H1 (cell line): ENCODE measurements around the gene TXNRD2. TPM values are rescaled to one million over a fixed set of nuclear protein-coding genes. Genes with fewer than 3 reads are reported as not detected.
A peak's percentile ranks its signal among the peaks of the same experiment; 100 is the strongest.

Source experiments
- CTCF ChIA-PET: fragments of 300-600 bp; sonication (Branson Sonifier 250); formaldehyde crosslinking; loops from one replicate; lab custom pipeline; 2021; ENCODE audit not compliant: partially characterized antibody; lab: Charles Lee
- POLR2A ChIA-PET: fragments of 300-600 bp; sonication (Branson Sonifier 250); formaldehyde crosslinking; loops from one replicate; lab custom pipeline; 2021; ENCODE audit warnings: inconsistent platforms; ENCODE audit not compliant: partially characterized antibody; lab: Charles Lee
- DNase-seq, 2 experiments: peaks; one replicate each; pipeline versions ENCODE4 v3.0.0 to v3.0.0-alpha.2; 2010 to 2022; ENCODE audit warnings: low spot score in 2 of 2, low read depth in 1 of 2, mixed read lengths in 1 of 2
- FAIRE-seq: peaks from 2 replicates; lab custom pipeline; 2011; peaks lifted over from hg19 to GRCh38; lab: Jason Lieb, UNC
- H2AFZ ChIP-seq: 2 replicates; pipeline ENCODE4 v1.8.1; 2012; ENCODE audit warnings: low read length, inconsistent platforms
- H2AK5ac ChIP-seq: 2 replicates; pipeline ENCODE4 v1.6.1; 2013; ENCODE audit warnings: low read depth, low read length
- H2BK120ac ChIP-seq: replicated peaks from 2 replicates; pipeline ENCODE3; 2013; ENCODE audit warnings: low read depth, low read length, inconsistent platforms
- H2BK12ac ChIP-seq: 2 replicates; pipeline ENCODE4 v1.6.1; 2013; ENCODE audit warnings: low read depth, low read length
- H2BK15ac ChIP-seq: 2 replicates; pipeline ENCODE4 v1.6.1; 2013; ENCODE audit warnings: low read length
- H2BK20ac ChIP-seq: 2 replicates; pipeline ENCODE4 v1.6.1; 2013; ENCODE audit warnings: low read length
- H2BK5ac ChIP-seq: 2 replicates; pipeline ENCODE4 v1.6.1; 2013; ENCODE audit warnings: low read depth, low read length
- H3K14ac ChIP-seq: 2 replicates; pipeline ENCODE4 v1.6.1; 2013; ENCODE audit warnings: inconsistent platforms; ENCODE audit not compliant: insufficient read length
- H3K18ac ChIP-seq: 2 replicates; pipeline ENCODE4 v1.6.1; 2013; ENCODE audit warnings: low read length; ENCODE audit errors: extremely low read depth
- H3K23ac ChIP-seq: 2 replicates; pipeline ENCODE4 v1.6.1; 2013; ENCODE audit warnings: inconsistent platforms; ENCODE audit not compliant: insufficient read length
- H3K23me2 ChIP-seq: 2 replicates; pipeline ENCODE4 v1.6.1; 2013; ENCODE audit warnings: low read depth, low read length
- H3K27ac ChIP-seq: 2 replicates; pipeline ENCODE4 v1.6.1; 2011; ENCODE audit warnings: low read depth, low read length, inconsistent platforms
- H3K27me3 ChIP-seq, 4 experiments: replicated peaks in 1 of 4; 1 replicate in 1 of 4; 2 replicates in 3 of 4; pipeline versions ENCODE4 v1.6.1 to v1.8.1; 2011 to 2013; ENCODE audit warnings: low read length in 3 of 4, mild to moderate bottlenecking in 3 of 4, inconsistent platforms in 2 of 4, mixed read lengths in 2 of 4, moderate library complexity in 1 of 4; ENCODE audit not compliant: control insufficient read depth in 3 of 4, insufficient read depth in 3 of 4; ENCODE audit errors: extremely low read depth in 1 of 4
- H3K36me3 ChIP-seq, 4 experiments: 2 replicates each; pipeline versions ENCODE4 v1.6.1 to v1.8.1; 2011 to 2013; ENCODE audit warnings: mild to moderate bottlenecking in 4 of 4, low read length in 3 of 4, moderate library complexity in 2 of 4, control low read depth in 1 of 4, inconsistent platforms in 1 of 4; ENCODE audit not compliant: insufficient read depth in 4 of 4, control insufficient read depth in 2 of 4
- H3K4ac ChIP-seq: replicated peaks from 2 replicates; pipeline ENCODE3; 2013; ENCODE audit warnings: low read length, low read depth, mixed read lengths, inconsistent platforms; ENCODE audit not compliant: insufficient read length
- H3K4me1 ChIP-seq, 4 experiments: replicated peaks in 1 of 4; 1 replicate in 1 of 4; 2 replicates in 3 of 4; pipeline versions ENCODE4 v1.6.1 to v1.8.1; 2011 to 2013; ENCODE audit warnings: low read length in 3 of 4, inconsistent platforms in 2 of 4, mixed read lengths in 1 of 4; ENCODE audit not compliant: insufficient read depth in 4 of 4, control insufficient read depth in 3 of 4
- H3K4me2 ChIP-seq, 2 experiments: 2 replicates each; pipeline versions ENCODE4 v1.6.1 to v1.8.1; 2011 to 2013; ENCODE audit warnings: low read depth in 2 of 2, low read length in 2 of 2, control low read depth in 1 of 2, inconsistent platforms in 1 of 2, mild to moderate bottlenecking in 1 of 2; ENCODE audit not compliant: insufficient read depth in 1 of 2
- H3K4me3 ChIP-seq, 4 experiments: fragments of 200-600, 300-600 bp in 1 of 4; sonication (generic), shearing (Covaris generic), sonication (Bioruptor Twin) in 1 of 4; 2 replicates each; pipeline versions ENCODE4 v1.5.1 to v1.8.1; 2011 to 2016; ENCODE audit warnings: low read length in 4 of 4, low read depth in 3 of 4, control low read depth in 2 of 4, inconsistent platforms in 2 of 4, mild to moderate bottlenecking in 2 of 4, mixed read lengths in 1 of 4, moderate library complexity in 1 of 4; ENCODE audit not compliant: insufficient read depth in 2 of 4; ENCODE audit errors: extremely low read depth in 1 of 4
- H3K56ac ChIP-seq: replicated peaks from 2 replicates; pipeline ENCODE3; 2013; ENCODE audit warnings: low read depth, mild to moderate bottlenecking, mixed read lengths, low read length, inconsistent platforms; ENCODE audit not compliant: insufficient read length
- H3K79me1 ChIP-seq: 2 replicates; pipeline ENCODE4 v1.6.1; 2013; ENCODE audit warnings: low read depth, low read length, control low read depth
- H3K79me2 ChIP-seq, 2 experiments: 2 replicates each; pipeline versions ENCODE4 v1.6.1 to v1.8.1; 2012 to 2013; ENCODE audit warnings: low read length in 2 of 2, mild to moderate bottlenecking in 2 of 2, inconsistent platforms in 1 of 2; ENCODE audit not compliant: insufficient read depth in 2 of 2, control insufficient read depth in 1 of 2
- H3K9ac ChIP-seq, 4 experiments: replicated peaks in 1 of 4; 1 replicate in 1 of 4; 2 replicates in 3 of 4; pipeline versions ENCODE4 v1.6.1 to v1.8.1; 2011 to 2013; ENCODE audit warnings: low read depth in 3 of 4, low read length in 3 of 4, control low read depth in 2 of 4, mild to moderate bottlenecking in 2 of 4, moderate library complexity in 2 of 4, inconsistent platforms in 1 of 4; ENCODE audit errors: extremely low read depth in 1 of 4
- H3K9me3 ChIP-seq, 2 experiments: 2 replicates each; pipeline versions ENCODE4 v1.6.1 to v1.8.1; 2012 to 2013; ENCODE audit warnings: mild to moderate bottlenecking in 2 of 2, moderate library complexity in 2 of 2, control low read depth in 1 of 2, inconsistent platforms in 1 of 2, low read depth in 1 of 2, low read length in 1 of 2, mixed read lengths in 1 of 2; ENCODE audit not compliant: insufficient read depth in 2 of 2
- H4K20me1 ChIP-seq, 2 experiments: replicated peaks in 1 of 2; 2 replicates each; pipeline versions ENCODE3 to v1.8.1; 2011 to 2013; ENCODE audit warnings: inconsistent platforms in 2 of 2, low read length in 2 of 2, mild to moderate bottlenecking in 1 of 2; ENCODE audit not compliant: insufficient read depth in 2 of 2, control insufficient read depth in 1 of 2
- H4K5ac ChIP-seq: 2 replicates; pipeline ENCODE4 v1.6.1; 2013; ENCODE audit warnings: low read length, low read depth, mixed read lengths, inconsistent platforms; ENCODE audit not compliant: insufficient read length
- H4K8ac ChIP-seq: 2 replicates; pipeline ENCODE4 v1.8.0; 2013; ENCODE audit warnings: mild to moderate bottlenecking, moderate library complexity, low read length, inconsistent platforms; ENCODE audit not compliant: insufficient read depth; ENCODE audit errors: extremely low read depth
- H4K91ac ChIP-seq: replicated peaks from 2 replicates; pipeline ENCODE3; 2013; ENCODE audit warnings: low read length, mixed read lengths, inconsistent platforms; ENCODE audit not compliant: insufficient read length
- ASH2L ChIP-seq: fragments of 200-600, 300-600 bp; sonication (generic); IDR thresholded peaks from one replicate; pipeline ENCODE4 v1.7.1; 2017; ENCODE audit warnings: low read length
- BACH1 ChIP-seq: IDR thresholded peaks from 2 replicates; pipeline ENCODE4 v1.6.1; 2012; ENCODE audit warnings: low read length, improper control_type of control experiment
- CREB1 ChIP-seq: IDR thresholded peaks from 2 replicates; pipeline ENCODE4 v1.6.1; 2012; ENCODE audit warnings: inconsistent platforms
- EP300 ChIP-seq, 2 experiments: IDR thresholded peaks; 1 replicate in 1 of 2; 2 replicates in 1 of 2; pipeline ENCODE4 v1.6.1; 2011 to 2012; ENCODE audit warnings: low read depth in 2 of 2, low read length in 2 of 2, mild to moderate bottlenecking in 2 of 2, borderline replicate concordance in 1 of 2, inconsistent platforms in 1 of 2, moderate library complexity in 1 of 2
- HDAC2 ChIP-seq, 2 experiments: fragments of 300-600 bp in 1 of 2; sonication (generic) in 1 of 2; IDR thresholded peaks; 2 replicates each; pipeline ENCODE4 v1.6.1; 2011 to 2012; ENCODE audit warnings: low read depth in 2 of 2, low read length in 2 of 2, mild to moderate bottlenecking in 2 of 2, moderate library complexity in 2 of 2, borderline replicate concordance in 1 of 2, inconsistent platforms in 1 of 2
- JUN ChIP-seq: IDR thresholded peaks from 2 replicates; pipeline ENCODE4 v1.6.1; 2011; ENCODE audit warnings: low read depth, mild to moderate bottlenecking, improper control_type of control experiment, low read length
- POLR2AphosphoS5 ChIP-seq: IDR thresholded peaks from 2 replicates; pipeline ENCODE4 v1.6.1; 2011; ENCODE audit warnings: low read depth, low read length
- RNF2 ChIP-seq: fragments of 200-900, 300-1000 bp; sonication (generic); IDR thresholded peaks from 2 replicates; pipeline ENCODE4 v1.7.1; 2016; ENCODE audit warnings: borderline replicate concordance, low read depth, mild to moderate bottlenecking, antibody characterized with exemption, low read length; ENCODE audit not compliant: poor library complexity, severe bottlenecking; ENCODE audit errors: missing control alignments
- SIN3A ChIP-seq, 2 experiments: IDR thresholded peaks in 1 of 2; conservative IDR thresholded peaks in 1 of 2; 2 replicates each; pipeline ENCODE4 v1.6.1; 2011 to 2012; ENCODE audit warnings: low read length in 2 of 2, improper control_type of control experiment in 1 of 2, low read depth in 1 of 2, mild to moderate bottlenecking in 1 of 2
- SP2 ChIP-seq: IDR thresholded peaks from 2 replicates; pipeline ENCODE4 v1.6.1; 2012; ENCODE audit warnings: mild to moderate bottlenecking, low read length, inconsistent platforms
- TAF7 ChIP-seq: optimal IDR thresholded peaks from 2 replicates; pipeline ENCODE3; 2011; ENCODE audit warnings: low read depth, mild to moderate bottlenecking, inconsistent platforms, low read length, moderate library complexity, borderline replicate concordance
- USF2 ChIP-seq: IDR thresholded peaks from 2 replicates; pipeline ENCODE4 v1.6.1; 2011; ENCODE audit warnings: low read length, improper control_type of control experiment
- YY1 ChIP-seq: IDR thresholded peaks from 2 replicates; pipeline ENCODE4 v1.6.1; 2011; ENCODE audit warnings: low read depth, mild to moderate bottlenecking, low read length
- WGBS, 2 experiments: shearing (Covaris generic) in 1 of 2; methylation state at CpG; one replicate each; pipeline versions ENCODE4 v1.1.6 to v1.1.7; 2013 to 2015; ENCODE audit warnings: low lambda C conversion rate in 2 of 2, mixed read lengths in 2 of 2, inconsistent platforms in 1 of 2, low coverage in 1 of 2, missing lambda C conversion rate in 1 of 2; ENCODE audit not compliant: insufficient replicate concordance in 2 of 2, insufficient coverage in 1 of 2, insufficient read length in 1 of 2; ENCODE audit errors: extremely low coverage in 1 of 2, missing lambda C conversion rate in 1 of 2; 5-methylcytosine and 5-hydroxymethylcytosine counted together
- polyA plus RNA-seq, 7 experiments: library from polyadenylated mRNA; depleted of rRNA in 3 of 7; stranded (reverse) in 5 of 7; unstranded in 2 of 7; fragments of >200 nt in 5 of 7; fragments of 200-250 nt in 2 of 7; gene quantifications; 1 replicate in 5 of 7; 2 replicates in 1 of 7; 4 replicates in 1 of 7; pipeline versions ENCODE4 v1.2.1 to v1.2.3, GENCODE V29; 2011 to 2013; ENCODE audit warnings: missing spikeins in 2 of 7, mixed read lengths in 2 of 7
- total RNA-seq: library from RNA; stranded (reverse); fragmentation: NEBNext Ultra II Directional; extraction: Animal tissue kit (Norgen Biotek cat#: 25700); gene quantifications from 2 replicates; pipeline ENCODE4 v1.2.1, GENCODE V29; 2021

TXNRD2 gene
- total and polyA plus RNA-seq, 2 of the 8 experiments (the other 6 are each of a cell fraction or from before 2014, with no cell fraction given), result 14.8 to 21.9 TPM

GRCh38 chr22:19916006-19916405, 25.6 kb downstream of the TXNRD2 start:
- Histone ChIP-seq H3K79me1 (no peaks in the 10 kb centered on the region; the same call in 1 of the 2 replicates), H3K9ac (no peak overlapping the region), H2BK12ac (no peak overlapping the region), H4K5ac (no peak overlapping the region), H3K27ac (no peak overlapping the region), H2AFZ (no peak overlapping the region), H3K56ac (no peak overlapping the region), H3K23ac (no peak overlapping the region), H2BK15ac (0 out of 2 replicates have a peak overlapping the region, but pooled peaks have one; percentile 81), H4K91ac (no peak overlapping the region), H3K36me3 (no peaks in the 10 kb centered on the region), H3K79me2 (no peaks in the 10 kb centered on the region), H3K23me2 (no peaks in the 10 kb centered on the region), H4K8ac (no peak overlapping the region), H4K20me1 (no peaks in the 10 kb centered on the region), H3K4me3 (no peak overlapping the region), H3K9me3 (no peaks in the 10 kb centered on the region), H3K18ac (no peak overlapping the region), H2BK120ac (no peak overlapping the region), H2AK5ac (no peak overlapping the region), H2BK20ac (no peak overlapping the region), H3K14ac (no peak overlapping the region), H3K4me2 (no peak overlapping the region), H2BK5ac (no peak overlapping the region), H3K4ac (no peak overlapping the region), H3K4me1 (no peaks in the 10 kb centered on the region), H3K27me3 (no peaks in the 10 kb centered on the region; a peak in 1 of 7 replicates)
- DNase-seq (no peak), FAIRE-seq (no peak)
- 83% methylated on average over 8 of the region's 9 CpGs; no CpG with 5 or more reads in 1 of the 2 experiments for WGBS, 2 experiments
- CTCF ChIA-PET, result interaction anchor here (1.0 to 10.9 kb wide), 5 partner anchors 20 to 185 kb away, joined by 3 to 145 read pairs (median 5); no protein-coding TSS in a partner anchor
- POLR2A ChIA-PET, result no interaction called here
- no peak for TF ChIP-seq RNF2
- no peak for TF ChIP-seq HDAC2 (IDR thresholded peaks at IDR 0.05; ENCODE audit: borderline replicate concordance in 1 of 2, low read depth in 2 of 2, low read length in 2 of 2)
- no peak for TF ChIP-seq USF2
- no peak for TF ChIP-seq JUN
- no peak for TF ChIP-seq CREB1
- TF ChIP-seq EP300 (IDR thresholded peaks at IDR 0.05; ENCODE audit: borderline replicate concordance in 1 of 2, low read depth in 2 of 2, low read length in 2 of 2), result no peak
- no peak for TF ChIP-seq TAF7
- no peak for TF ChIP-seq ASH2L
- TF ChIP-seq SIN3A (conservative IDR thresholded peaks at IDR 0.05 in 1 of 2, IDR thresholded peaks at IDR 0.05 in 1 of 2; ENCODE audit: low read depth in 1 of 2, low read length in 2 of 2), result no peak
- TF ChIP-seq POLR2AphosphoS5, result no peak
- no peak for TF ChIP-seq SP2
- TF ChIP-seq YY1, result no peak
- TF ChIP-seq BACH1, result no peak
